Vagina (tissue), 2 donors: ENCODE measurements around the gene BNC2. TPM values are rescaled to one million over a fixed set of nuclear protein-coding genes. Genes with fewer than 3 reads are reported as not detected.
A peak's percentile ranks its signal among the peaks of the same experiment; 100 is the strongest.

Experiments used
- DNase-seq, 2 donors: peaks; one replicate each; pipeline ENCODE4 v3.0.0-alpha.2; 2017; ENCODE audit errors: extremely low spot score in 2 of 2
- H3K27ac ChIP-seq: fragments of 200-600 bp; sonication (generic); one replicate; pipeline ENCODE4 v1.5.1; 2019
- H3K27me3 ChIP-seq: fragments of 200-600 bp; sonication (generic); one replicate; pipeline ENCODE4 v1.5.1; 2019
- H3K36me3 ChIP-seq, 2 donors: fragments of 200-600 bp; sonication (generic); one replicate each; pipeline ENCODE4 v1.5.1; 2017 to 2019
- H3K4me1 ChIP-seq: fragments of 200-600 bp; sonication (generic); one replicate; pipeline ENCODE4 v1.5.1; 2019
- H3K4me3 ChIP-seq, 2 donors: fragments of 200-600 bp; sonication (generic); 1 replicate in 1 of 2; 2 replicates in 1 of 2; pipeline ENCODE4 v1.5.1; 2016 to 2019
- H3K9me3 ChIP-seq: fragments of 200-600 bp; sonication (generic); one replicate; pipeline ENCODE4 v1.5.1; 2019
- CTCF ChIP-seq, 3 experiments: fragments of 450-650 bp in 2 of 3; fragments of 200-600 bp in 1 of 3; sonication (generic) in 1 of 3; IDR thresholded peaks; one replicate each; pipeline ENCODE4 v1.5.1; 2017 to 2019; ENCODE audit warnings: antibody characterized with exemption in 3 of 3, mild to moderate bottlenecking in 2 of 3, moderate library complexity in 2 of 3
- POLR2A ChIP-seq, 2 donors: fragments of 450-650 bp; IDR thresholded peaks; one replicate each; pipeline ENCODE4 v1.6.1; 2017; ENCODE audit warnings: antibody characterized with exemption in 2 of 2, mild to moderate bottlenecking in 2 of 2, moderate library complexity in 2 of 2
- POLR2AphosphoS5 ChIP-seq, 2 donors: sonication (generic); formaldehyde crosslinking; IDR thresholded peaks; one replicate each; pipeline ENCODE4 v1.9.0; 2017; ENCODE audit warnings: antibody characterized with exemption in 2 of 2, mild to moderate bottlenecking in 2 of 2, low read depth in 1 of 2; ENCODE audit not compliant: insufficient read depth in 1 of 2
- intact Hi-C: fragments of 100-400 bp; cut with DNase I; formaldehyde crosslinking; loops from one replicate; pipeline ENCODE4 v1.15.1; 2023
- total RNA-seq: library from RNA; depleted of rRNA; stranded (reverse); fragments of >200 nt; gene quantifications from one replicate; pipeline ENCODE4 v1.2.3, GENCODE V29; 2016

The BNC2 gene
- total RNA-seq, 1 donor from 2014 or later: 33.9 TPM

DNA sequence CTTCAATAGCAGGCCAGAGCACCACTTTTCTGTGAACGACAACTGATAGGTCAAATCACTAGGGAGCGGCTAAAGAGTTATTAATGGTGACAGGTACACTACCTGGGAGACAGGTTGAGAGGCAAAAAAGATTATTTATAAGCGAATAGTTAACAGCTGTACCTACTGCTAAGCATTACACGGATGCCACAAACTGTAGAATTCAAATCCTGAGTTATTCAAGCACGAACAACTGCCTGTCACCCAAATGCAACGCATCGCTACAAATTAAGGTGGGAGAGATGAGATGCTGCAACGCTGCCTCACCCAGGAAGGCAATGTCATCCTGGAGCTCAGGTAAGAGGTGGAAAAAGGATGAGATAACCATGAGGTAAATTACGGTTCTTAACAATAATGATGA, 342.9 kb downstream of the BNC2 start:
- H3K27ac ChIP-seq: no peak overlapping the region
- H3K36me3 ChIP-seq: no peaks in the 10 kb centered on the region
- intact Hi-C loops: no loop called here
- H3K9me3 ChIP-seq: no peaks in the 10 kb centered on the region
- no peak overlapping the region for H3K4me3 ChIP-seq
- no peaks in the 10 kb centered on the region for H3K27me3 ChIP-seq
- no peak for DNase-seq
- no peak for TF ChIP-seq CTCF (IDR thresholded peaks at IDR 0.05)
- no peak for TF ChIP-seq POLR2A (IDR thresholded peaks at IDR 0.05)
- TF ChIP-seq POLR2AphosphoS5 (IDR thresholded peaks at IDR 0.05; ENCODE audit: insufficient read depth in 1 of 2, low read depth in 1 of 2): no peak
- peaks cover under 1% of the 10 kb centered on the region for H3K4me1 ChIP-seq

- H3K4me3 ChIP-seq: no peak overlapping the region
- TF ChIP-seq CTCF (IDR thresholded peaks at IDR 0.05) (no peak), POLR2AphosphoS5 (IDR thresholded peaks at IDR 0.05; ENCODE audit: insufficient read depth in 1 of 2, low read depth in 1 of 2) (no peak), POLR2A (IDR thresholded peaks at IDR 0.05) (no peak)
- intact Hi-C loops: no loop called here
Measured at GRCh38 chr9:16526380-16526779, 344.1 kb downstream of the BNC2 start.

GRCh38 chr9:16524823-16525222, 345.6 kb downstream of the BNC2 start:
- no peak overlapping the region for H3K4me3 ChIP-seq
- intact Hi-C loops: no loop called here
- no peak for TF ChIP-seq POLR2AphosphoS5 (IDR thresholded peaks at IDR 0.05; ENCODE audit: insufficient read depth in 1 of 2, low read depth in 1 of 2)
- no peak for TF ChIP-seq CTCF (IDR thresholded peaks at IDR 0.05)
- no peak for TF ChIP-seq POLR2A (IDR thresholded peaks at IDR 0.05)
- no peaks in the 10 kb centered on the region for H3K9me3 ChIP-seq
- no peaks in the 10 kb centered on the region for H3K36me3 ChIP-seq
- no peak for DNase-seq
- peaks cover 10% of the 10 kb centered on the region for H3K4me1 ChIP-seq
- no peaks in the 10 kb centered on the region for H3K27me3 ChIP-seq
- H3K27ac ChIP-seq: no peak overlapping the region

More at GRCh38 chr9:16526380-16526779, 344.1 kb downstream of the BNC2 start:
- Histone ChIP-seq H3K27me3 (no peaks in the 10 kb centered on the region), H3K36me3 (no peaks in the 10 kb centered on the region), H3K4me1 (peaks cover 10% of the 10 kb centered on the region), H3K27ac (no peak overlapping the region), H3K9me3 (no peaks in the 10 kb centered on the region)
- DNase-seq: no peak

- TF ChIP-seq POLR2AphosphoS5 (IDR thresholded peaks at IDR 0.05; ENCODE audit: insufficient read depth in 1 of 2, low read depth in 1 of 2): no peak
- no peak for TF ChIP-seq POLR2A (IDR thresholded peaks at IDR 0.05)
- TF ChIP-seq CTCF (IDR thresholded peaks at IDR 0.05): no peak
- Histone ChIP-seq H3K4me1 (peaks cover 10% of the 10 kb centered on the region), H3K27ac (no peak overlapping the region)
Measured at GRCh38 chr9:16524078-16524477, 346.4 kb downstream of the BNC2 start.

GRCh38 chr9:16521868-16522411, 348.5 kb downstream of the BNC2 start:
- Histone ChIP-seq H3K27ac (peak overlapping the region; percentile 11), H3K9me3 (no peaks in the 10 kb centered on the region), H3K27me3 (no peaks in the 10 kb centered on the region), H3K36me3 (no peaks in the 10 kb centered on the region), H3K4me3 (no peak overlapping the region), H3K4me1 (peaks cover 10% of the 10 kb centered on the region)
- TF ChIP-seq POLR2AphosphoS5 (IDR thresholded peaks at IDR 0.05; ENCODE audit: insufficient read depth in 1 of 2, low read depth in 1 of 2): peak in 1 of 2 donors; percentile 26
- no peak for TF ChIP-seq CTCF (IDR thresholded peaks at IDR 0.05)
- no peak for TF ChIP-seq POLR2A (IDR thresholded peaks at IDR 0.05)
- intact Hi-C loops: no loop called here
- no peak for DNase-seq

More at GRCh38 chr9:16524078-16524477, 346.4 kb downstream of the BNC2 start:
- DNase-seq: no peak
- H3K36me3 ChIP-seq: no peaks in the 10 kb centered on the region
- no peak overlapping the region for H3K4me3 ChIP-seq
- no peaks in the 10 kb centered on the region for H3K27me3 ChIP-seq
- no peaks in the 10 kb centered on the region for H3K9me3 ChIP-seq
- intact Hi-C loops: no loop called here
